Activated naive CD4-positive, alpha-beta T cell treated with anti-CD3 and anti-CD28 coated beads, Interleukin-2, amount 10 ng/mL, durations not matched to agents 7 days and 5 days (primary cell): ENCODE measurements around the gene PLEKHO2.
A peak's percentile ranks its signal among the peaks of the same experiment; 100 is the strongest.
"Not testable (repeated sequence)": the region's sequence is repeated elsewhere in the genome, so short reads cannot be mapped to it uniquely, and the experiment has no call there.

ENCODE experiments used
- CTCF ChIA-PET: fragments of 350-600 bp; sonication (Branson Sonifier 250); formaldehyde crosslinking; loops from one replicate; lab custom pipeline; 2021; ENCODE audit warnings: antibody characterized with exemption; lab: Charles Lee
- DNase-seq: peaks from one replicate; pipeline ENCODE4 v3.0.0-alpha.2; 2020
- H3K27ac Mint-ChIP-seq: one replicate; pipeline ENCODE4 v1.8.0; 2021; ENCODE audit warnings: mild to moderate bottlenecking, moderate library complexity, mixed read lengths
- H3K27me3 Mint-ChIP-seq: one replicate; pipeline ENCODE4 v1.8.0; 2021; ENCODE audit warnings: mild to moderate bottlenecking, mixed read lengths
- H3K36me3 Mint-ChIP-seq: one replicate; pipeline ENCODE4 v1.8.0; 2021; ENCODE audit warnings: mixed read lengths
- H3K4me1 Mint-ChIP-seq: one replicate; pipeline ENCODE4 v1.8.0; 2021; ENCODE audit warnings: mixed read lengths
- H3K4me3 Mint-ChIP-seq: one replicate; pipeline ENCODE4 v1.8.0; 2021; ENCODE audit warnings: mild to moderate bottlenecking, moderate library complexity, mixed read lengths
- H3K9me3 Mint-ChIP-seq: one replicate; pipeline ENCODE4 v1.8.0; 2021; ENCODE audit warnings: mixed read lengths

PLEKHO2 gene

GRCh38 chr15:64841344-64842095 lies at the start of gene PLEKHO2:
TSS of gene PLEKHO2 (plus strand) at chr15:64841915. CDS start at chr15:64842017, 102 bp downstream.
- Mint-ChIP-seq H3K4me1 (peaks cover 84% of the 10 kb centered on the region), H3K27ac (peak within 1 kb of the TSS; percentile 83), H3K9me3 (no peaks in the 10 kb centered on the region), H3K36me3 (peaks cover 18% of the 10 kb centered on the region), H3K27me3 (peaks cover 9% of the 10 kb centered on the region), H3K4me3 (peak within 1 kb of the TSS; percentile 99)
- CTCF ChIA-PET = interaction anchor here (0.6 to 3.4 kb wide), 5 partner anchors 9 to 53 kb away, joined by 3 to 16 read pairs (median 6); partner anchors contain the start of gene PIF1
- peak; percentile 97 for DNase-seq

- H3K9me3 Mint-ChIP-seq = no peaks in the 10 kb centered on the region
- H3K4me3 Mint-ChIP-seq = no peak overlapping the region
- H3K36me3 Mint-ChIP-seq = no peaks in the 10 kb centered on the region
- H3K4me1 Mint-ChIP-seq = no peaks in the 10 kb centered on the region
- no peaks in the 10 kb centered on the region for H3K27me3 Mint-ChIP-seq
- CTCF ChIA-PET = interaction anchor here (0.6 to 1.8 kb wide), 3 partner anchors 18 to 454 kb away, joined by 3 to 4 read pairs (median 3); no protein-coding TSS in a partner anchor
- no peak overlapping the region for H3K27ac Mint-ChIP-seq
- no peak for DNase-seq
These were observed 49.4 kb upstream of the PLEKHO2 start for GRCh38 chr15:64792282-64792681.

GRCh38 chr15:64795299-64795698 lies 46.4 kb upstream of the PLEKHO2 start:
- H3K27me3 Mint-ChIP-seq, H3K4me3 Mint-ChIP-seq, H3K9me3 Mint-ChIP-seq, DNase-seq, H3K36me3 Mint-ChIP-seq, H3K27ac Mint-ChIP-seq, CTCF ChIA-PET, H3K4me1 Mint-ChIP-seq: not testable (repeated sequence)

- H3K4me1 Mint-ChIP-seq, DNase-seq, H3K9me3 Mint-ChIP-seq, H3K36me3 Mint-ChIP-seq, CTCF ChIA-PET, H3K4me3 Mint-ChIP-seq, H3K27ac Mint-ChIP-seq, H3K27me3 Mint-ChIP-seq: not testable (repeated sequence)
These were observed 45.8 kb upstream of the PLEKHO2 start for GRCh38 chr15:64795921-64796320.

- H3K4me3 Mint-ChIP-seq, CTCF ChIA-PET, H3K4me1 Mint-ChIP-seq, H3K36me3 Mint-ChIP-seq, DNase-seq, H3K9me3 Mint-ChIP-seq, H3K27me3 Mint-ChIP-seq, H3K27ac Mint-ChIP-seq: not testable (repeated sequence)
These were observed 42.8 kb upstream of the PLEKHO2 start for GRCh38 chr15:64798905-64799304.

- Mint-ChIP-seq H3K4me3 (no peak overlapping the region), H3K36me3 (no peaks in the 10 kb centered on the region), H3K9me3 (no peaks in the 10 kb centered on the region), H3K27ac (no peak overlapping the region), H3K4me1 (peaks cover 2% of the 10 kb centered on the region), H3K27me3 (peaks cover 8% of the 10 kb centered on the region)
- DNase-seq = no peak
- CTCF ChIA-PET = interaction anchor here (3.1 kb wide), 1 partner anchor 10 kb away, joined by 21 read pairs; no protein-coding TSS in a partner anchor
These were observed 41.2 kb upstream of the PLEKHO2 start for GRCh38 chr15:64800476-64800875.

- Mint-ChIP-seq H3K4me1 (peaks cover 2% of the 10 kb centered on the region), H3K27ac (no peak overlapping the region), H3K4me3 (no peak overlapping the region), H3K27me3 (peaks cover 30% of the 10 kb centered on the region), H3K9me3 (no peaks in the 10 kb centered on the region), H3K36me3 (no peaks in the 10 kb centered on the region)
- CTCF ChIA-PET = no interaction called here
- no peak for DNase-seq
These were observed 38.2 kb upstream of the PLEKHO2 start for GRCh38 chr15:64803526-64803925.

- Mint-ChIP-seq H3K27ac (no peak overlapping the region), H3K36me3 (no peaks in the 10 kb centered on the region), H3K27me3 (peaks cover 41% of the 10 kb centered on the region), H3K4me3 (no peak overlapping the region), H3K9me3 (no peaks in the 10 kb centered on the region), H3K4me1 (peaks cover 2% of the 10 kb centered on the region)
- CTCF ChIA-PET = no interaction called here
- no peak for DNase-seq
These were observed 37.1 kb upstream of the PLEKHO2 start for GRCh38 chr15:64804619-64805018.

- CTCF ChIA-PET = interaction anchor here (0.5 to 1.0 kb wide), 2 partner anchors 250 to 600 kb away, joined by 3 read pairs; no protein-coding TSS in a partner anchor
- Mint-ChIP-seq H3K9me3 (no peaks in the 10 kb centered on the region), H3K27me3 (peaks cover 54% of the 10 kb centered on the region), H3K4me3 (no peak overlapping the region), H3K36me3 (no peaks in the 10 kb centered on the region), H3K4me1 (peaks cover 2% of the 10 kb centered on the region), H3K27ac (no peak overlapping the region)
- no peak for DNase-seq
These were observed 35.2 kb upstream of the PLEKHO2 start for GRCh38 chr15:64806509-64806908.

- H3K27ac Mint-ChIP-seq = no peak overlapping the region
- no peak for DNase-seq
- no peak overlapping the region for H3K4me3 Mint-ChIP-seq
- CTCF ChIA-PET = interaction anchor here (0.5 to 5.0 kb wide), 5 partner anchors 12 to 601 kb away, joined by 3 to 55 read pairs (median 3); no protein-coding TSS in a partner anchor
- H3K9me3 Mint-ChIP-seq = no peaks in the 10 kb centered on the region
- H3K4me1 Mint-ChIP-seq = no peaks in the 10 kb centered on the region
- H3K27me3 Mint-ChIP-seq = peaks cover 57% of the 10 kb centered on the region
- H3K36me3 Mint-ChIP-seq = no peaks in the 10 kb centered on the region
These were observed 34.5 kb upstream of the PLEKHO2 start for GRCh38 chr15:64807051-64807749.

- Mint-ChIP-seq H3K27me3 (peaks cover 59% of the 10 kb centered on the region), H3K27ac (no peak overlapping the region), H3K4me3 (no peak overlapping the region), H3K36me3 (no peaks in the 10 kb centered on the region), H3K4me1 (no peaks in the 10 kb centered on the region), H3K9me3 (no peaks in the 10 kb centered on the region)
- no peak for DNase-seq
- CTCF ChIA-PET = interaction anchor here (1.7 to 5.0 kb wide), 3 partner anchors 11 to 74 kb away, joined by 3 to 55 read pairs (median 33); no protein-coding TSS in a partner anchor
These were observed 33.9 kb upstream of the PLEKHO2 start for GRCh38 chr15:64807751-64808222.

- Mint-ChIP-seq H3K27ac (no peak overlapping the region), H3K27me3 (peaks cover 57% of the 10 kb centered on the region), H3K36me3 (no peaks in the 10 kb centered on the region), H3K4me1 (no peaks in the 10 kb centered on the region), H3K9me3 (no peaks in the 10 kb centered on the region), H3K4me3 (no peak overlapping the region)
- no peak for DNase-seq
- CTCF ChIA-PET = interaction anchor here (0.6 to 5.0 kb wide), 26 partner anchors 8 to 244 kb away, joined by 3 to 55 read pairs (median 4); partner anchors contain the start of gene PIF1
These were observed 32.8 kb upstream of the PLEKHO2 start for GRCh38 chr15:64808785-64809453.

- CTCF ChIA-PET = interaction anchor here (0.6 to 5.0 kb wide), 27 partner anchors 9 to 243 kb away, joined by 3 to 55 read pairs (median 4); partner anchors contain the start of gene PIF1
- Mint-ChIP-seq H3K36me3 (peaks cover 3% of the 10 kb centered on the region), H3K9me3 (no peaks in the 10 kb centered on the region), H3K4me1 (no peaks in the 10 kb centered on the region), H3K27ac (no peak overlapping the region), H3K27me3 (peaks cover 51% of the 10 kb centered on the region), H3K4me3 (no peak overlapping the region)
- peak; percentile 83 for DNase-seq
These were observed 31.8 kb upstream of the PLEKHO2 start for GRCh38 chr15:64809649-64810496.
